ENCODE measurements around the gene LMF2.

The LMF2 gene

DNA sequence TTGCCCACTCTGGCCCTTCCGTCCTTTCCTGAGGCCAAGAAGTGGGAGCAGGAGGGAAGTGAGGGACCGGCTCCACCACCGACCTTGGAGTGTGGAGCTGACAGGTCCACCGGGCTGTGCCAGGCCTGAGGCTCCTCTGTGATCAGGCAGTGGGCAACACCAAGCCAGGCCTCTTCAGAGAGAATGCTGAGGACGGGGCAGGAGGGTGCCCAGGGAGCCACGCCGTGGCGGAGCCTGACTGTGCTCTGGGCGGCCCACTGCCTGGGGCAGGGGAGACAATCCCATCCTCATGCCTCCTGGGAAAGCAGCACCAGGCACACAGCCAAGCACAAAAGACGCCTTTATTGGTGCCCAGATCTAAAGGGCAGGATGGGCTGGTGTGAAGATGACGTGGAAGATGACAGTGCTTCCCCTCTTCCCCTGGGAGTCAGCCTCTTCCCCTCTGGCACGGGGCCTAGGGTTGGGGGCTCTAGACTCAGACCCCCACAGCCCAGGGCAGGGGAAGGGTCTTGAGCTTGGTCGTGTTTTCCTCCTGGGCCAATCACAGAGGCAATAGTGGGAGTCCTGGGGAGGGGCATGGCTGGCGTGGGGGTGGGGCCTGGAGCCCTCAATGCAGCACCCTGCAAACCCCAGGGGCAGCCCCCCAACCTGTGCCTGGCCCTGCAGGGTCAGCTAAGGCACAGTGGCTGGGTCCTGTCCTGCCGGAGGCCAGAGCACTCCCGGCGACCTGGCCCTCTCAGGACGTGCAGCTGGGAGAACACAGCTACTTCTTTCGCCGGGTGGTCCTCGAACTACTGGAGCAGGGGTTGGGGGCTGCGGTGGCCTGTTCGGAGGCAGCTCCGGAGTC is 4.7 kb downstream of the LMF2 start:
- DNase-seq = no peak

DNA sequence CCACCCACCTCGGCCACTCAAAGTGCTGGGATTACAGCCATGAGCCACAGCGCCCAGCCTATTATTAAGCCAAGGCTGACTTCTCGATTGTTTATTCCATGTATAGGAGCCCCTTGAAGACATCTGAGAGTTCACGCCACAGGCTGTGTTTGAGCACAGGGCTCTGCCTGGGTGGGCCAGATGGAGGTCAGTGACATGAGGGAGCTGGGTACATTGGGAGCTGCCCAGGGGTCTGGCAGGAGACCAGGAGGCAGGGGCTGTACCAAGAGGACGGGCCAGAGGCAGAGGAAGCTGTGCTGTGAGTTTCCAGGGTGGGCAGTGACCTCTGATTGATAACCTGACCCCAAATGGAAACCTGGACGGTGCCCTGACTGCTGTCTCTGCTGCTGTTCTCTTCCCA is 5.4 kb downstream of the LMF2 start:
- DNase-seq = no peak

- no peak for DNase-seq
Observed at GRCh38 chr22:50500452-50500851, 7.0 kb downstream of the LMF2 start.

DNA sequence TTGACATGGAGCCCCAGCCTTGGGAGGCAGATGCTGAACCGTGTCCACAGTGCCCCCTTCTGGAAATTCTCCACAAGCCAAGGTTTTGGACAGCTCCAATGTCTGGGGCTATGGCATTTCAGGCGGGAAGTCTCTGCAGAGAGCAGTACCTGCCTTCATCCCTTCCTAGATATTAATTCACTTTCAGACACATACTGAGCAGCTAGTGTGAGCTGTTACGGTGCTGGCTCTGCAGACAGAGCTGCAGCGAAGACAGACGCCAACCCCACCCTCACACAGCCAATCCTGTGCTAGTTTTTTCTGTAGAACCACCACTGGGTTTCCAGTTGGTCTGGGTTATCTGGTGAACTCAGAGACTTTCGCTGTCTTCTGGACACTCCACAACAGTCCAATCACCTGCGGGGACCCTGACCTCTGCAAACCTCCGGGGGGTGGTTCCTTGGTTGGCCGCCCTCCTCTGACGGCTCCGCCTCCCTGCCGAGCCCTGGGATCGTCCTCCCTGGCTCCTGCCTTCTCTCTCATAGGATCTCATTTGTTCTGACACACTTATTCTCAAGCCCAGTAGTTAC is 9.1 kb downstream of the LMF2 start:
- no peak for DNase-seq

GRCh38 chr22:50497093-50497492 is 10.4 kb downstream of the LMF2 start:
- no peak for DNase-seq

DNA sequence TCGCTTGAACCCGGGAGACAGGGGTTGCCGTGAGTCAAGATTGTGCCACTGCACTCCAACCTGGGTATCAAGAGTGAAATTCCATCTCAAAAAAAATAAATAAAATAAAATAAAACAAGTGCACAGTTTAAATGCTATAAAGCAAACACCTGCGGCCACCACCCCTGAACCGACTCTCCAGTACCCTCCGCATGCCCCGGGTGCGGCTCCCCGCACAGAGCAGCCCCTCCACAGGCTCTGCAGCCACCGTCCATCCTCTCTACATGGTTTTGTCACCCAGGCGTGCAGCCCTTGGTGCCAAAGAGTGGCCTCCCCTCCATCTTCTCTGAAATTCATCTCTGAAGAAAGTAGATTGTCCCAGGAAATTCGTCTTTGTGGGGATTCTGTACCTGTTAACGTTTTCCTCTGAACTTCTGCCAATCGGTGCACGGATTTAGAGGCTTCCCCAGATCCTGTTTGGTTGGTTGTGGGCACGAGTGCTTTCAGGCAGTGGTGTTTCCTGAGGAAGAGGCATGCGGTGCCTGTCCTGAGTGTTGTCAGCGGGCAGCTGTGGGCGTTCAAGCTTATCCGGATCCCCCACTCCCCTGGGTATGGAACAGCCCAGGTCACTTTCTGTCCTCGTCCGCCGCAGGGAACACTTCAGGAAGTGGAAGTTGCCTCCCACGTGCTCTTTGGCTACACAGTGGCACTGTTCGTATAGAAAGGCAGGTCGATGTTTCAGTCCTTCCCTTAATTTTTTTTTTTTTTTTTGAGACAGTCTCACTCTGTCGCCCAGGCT is 16.8 kb downstream of the LMF2 start:
- no peak for DNase-seq

DNA sequence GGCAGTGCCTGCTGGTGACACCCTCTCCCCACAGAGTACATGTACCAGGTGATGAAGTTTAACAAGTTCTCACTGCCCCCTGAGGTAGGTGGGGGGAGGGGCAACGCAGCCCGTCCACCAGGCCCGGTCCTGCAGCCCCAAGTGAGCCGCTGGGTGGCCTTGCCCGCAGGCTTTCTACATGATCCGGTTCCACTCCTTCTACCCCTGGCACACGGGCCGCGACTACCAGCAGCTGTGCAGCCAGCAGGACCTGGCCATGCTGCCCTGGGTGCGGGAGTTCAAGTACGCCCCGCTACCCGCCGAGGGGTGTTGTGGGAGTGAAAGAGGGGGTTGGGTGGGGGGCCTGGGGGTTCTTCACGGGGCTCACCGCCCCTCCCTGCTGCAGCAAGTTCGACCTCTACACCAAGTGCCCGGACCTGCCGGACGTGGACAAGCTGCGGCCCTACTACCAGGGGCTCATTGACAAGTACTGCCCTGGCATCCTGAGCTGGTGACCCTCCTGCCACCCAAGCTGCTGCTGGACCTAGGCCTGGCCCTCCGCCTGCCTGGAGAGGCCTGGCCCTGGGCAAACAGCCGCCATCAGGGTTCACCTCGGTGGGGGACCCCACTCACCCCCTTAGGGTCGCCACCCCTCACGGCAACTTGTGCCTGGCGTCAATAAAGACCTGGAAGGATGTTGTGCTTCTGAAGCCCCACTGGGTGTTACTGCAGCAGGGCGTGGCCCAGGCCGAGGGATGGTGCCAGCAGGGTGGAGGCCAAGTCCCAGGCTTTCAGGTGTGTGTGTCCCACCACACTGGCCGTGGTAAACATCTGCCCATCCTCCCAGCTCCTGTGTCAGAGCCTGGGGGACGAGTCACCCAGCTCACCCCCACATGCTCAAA is 17.9 kb downstream of the LMF2 start:
- no peak for DNase-seq

GRCh38 chr22:50488886-50489285 is 18.6 kb downstream of the LMF2 start:
- DNase-seq = no peak

GRCh38 chr22:50488006-50488677 is 19.4 kb downstream of the LMF2 start:
- no peak for DNase-seq

DNA sequence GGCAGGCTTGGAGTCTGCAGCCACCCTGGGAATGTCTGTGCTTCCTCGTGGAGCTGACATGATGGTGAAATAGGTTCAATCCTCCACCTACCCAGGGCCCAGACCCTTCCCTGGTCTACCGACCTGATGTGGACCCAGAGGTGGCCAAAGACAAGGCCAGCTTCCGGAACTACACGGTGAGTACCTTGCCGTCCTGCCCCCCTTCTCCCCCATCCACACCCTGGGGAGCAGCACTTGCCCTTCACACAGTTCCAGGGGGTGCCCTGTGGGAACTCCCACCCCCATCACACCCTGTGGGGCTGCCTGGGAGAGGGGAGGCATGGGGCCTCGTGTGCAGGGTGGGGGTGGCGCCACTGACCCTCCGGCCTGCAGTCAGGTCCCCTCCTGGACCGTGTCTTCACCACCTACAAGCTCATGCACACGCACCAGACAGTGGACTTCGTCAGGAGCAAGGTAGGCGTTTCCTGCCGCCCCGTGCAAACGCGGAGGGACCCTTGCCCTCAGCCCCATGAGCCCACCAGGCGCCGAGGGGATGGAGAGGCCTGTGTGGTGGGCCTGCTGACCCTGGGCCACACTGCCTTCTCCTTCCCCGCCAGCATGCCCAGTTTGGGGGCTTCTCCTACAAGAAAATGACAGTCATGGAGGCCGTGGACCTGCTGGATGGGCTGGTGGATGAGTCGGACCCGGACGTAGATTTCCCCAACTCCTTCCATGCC is 20.1 kb downstream of the LMF2 start:
- no peak for DNase-seq

DNA sequence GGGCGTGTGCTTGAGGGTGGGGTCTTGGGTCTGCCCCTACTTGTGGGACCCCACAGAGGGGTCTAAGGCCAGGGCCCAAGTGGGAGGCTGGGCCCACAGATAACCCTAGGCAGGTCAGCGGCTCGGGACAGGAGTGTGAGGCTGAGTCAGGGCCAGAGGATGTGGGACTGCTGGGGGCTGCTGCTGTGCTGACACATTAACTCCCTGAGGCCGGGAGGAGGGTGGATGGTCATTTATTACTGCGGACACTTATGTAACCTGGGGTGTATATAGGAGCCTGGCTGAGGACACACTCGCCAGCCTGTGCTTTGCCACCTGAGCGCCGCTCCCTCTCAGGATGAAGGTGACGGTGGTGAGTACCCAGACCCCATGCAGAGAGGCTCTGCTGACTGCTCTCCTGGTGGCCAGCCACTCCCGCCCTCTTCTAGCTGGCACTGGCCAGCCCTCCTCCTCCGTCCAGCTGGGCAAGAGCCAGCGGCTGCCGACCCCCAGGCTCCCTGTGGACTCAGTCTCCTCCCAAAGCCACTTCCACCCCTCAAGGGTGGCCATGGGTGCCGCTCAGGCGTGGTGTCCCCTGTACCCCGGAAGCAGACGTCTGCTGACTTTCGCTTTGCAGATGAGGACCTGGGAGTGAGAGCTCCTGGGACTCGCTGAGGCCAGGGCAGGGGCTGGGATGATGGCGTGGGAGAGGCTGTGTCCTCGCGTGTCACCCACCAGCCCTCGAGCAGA is 20.8 kb downstream of the LMF2 start, which contains the start of gene MIOX:
MIOX (plus strand) TSS at position 299 of the 729 bp plus-strand sequence; CDS start at position 338, 39 bp downstream.
- DNase-seq = no peak

DNA sequence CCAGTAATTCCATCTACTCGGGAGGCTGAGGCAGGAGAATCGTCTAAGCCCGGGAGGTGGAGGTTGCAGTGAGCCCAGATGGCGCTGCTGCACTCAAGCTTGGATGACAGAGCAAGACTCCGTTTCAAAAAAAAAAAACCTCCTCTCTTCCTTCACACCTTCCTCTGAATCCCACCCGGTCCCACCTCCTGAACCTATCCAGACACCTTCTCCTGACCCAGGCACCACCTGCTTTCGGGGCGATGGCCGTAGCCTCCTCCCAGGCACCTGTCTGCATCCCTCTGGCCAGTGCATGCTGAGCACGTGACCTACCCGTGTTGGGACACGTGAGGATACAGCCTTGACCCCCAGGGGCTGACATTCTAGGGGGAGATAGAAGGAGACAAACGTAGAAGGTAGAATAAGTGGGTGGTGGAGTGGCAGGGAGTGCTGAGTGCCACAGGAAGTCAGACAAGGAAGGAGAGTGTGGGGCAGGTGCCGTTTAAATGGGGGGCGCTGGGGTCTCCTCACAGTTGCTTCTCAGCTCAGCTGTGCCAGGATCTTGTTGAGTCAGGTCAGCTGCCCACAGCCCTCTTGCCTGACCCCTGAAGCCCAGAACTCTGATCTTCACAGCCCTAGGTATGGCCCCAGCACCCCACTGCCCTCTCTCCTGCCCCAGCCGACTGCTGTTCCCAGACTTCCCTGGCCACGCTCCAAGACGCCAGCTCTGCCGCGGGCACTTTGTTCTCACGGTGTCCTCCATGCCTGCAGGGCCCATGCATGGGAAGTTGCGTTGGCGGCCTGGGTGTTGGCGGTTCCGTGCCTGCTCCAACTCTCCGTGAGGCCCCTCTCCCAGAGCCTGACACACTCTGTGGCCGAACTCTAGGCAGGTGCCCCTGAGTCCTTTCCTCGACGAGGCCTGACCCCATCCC is 22.0 kb downstream of the LMF2 start:
- DNase-seq = no peak

GRCh38 chr22:50483977-50484853 is 23.3 kb downstream of the LMF2 start:
- DNase-seq = no peak

DNA sequence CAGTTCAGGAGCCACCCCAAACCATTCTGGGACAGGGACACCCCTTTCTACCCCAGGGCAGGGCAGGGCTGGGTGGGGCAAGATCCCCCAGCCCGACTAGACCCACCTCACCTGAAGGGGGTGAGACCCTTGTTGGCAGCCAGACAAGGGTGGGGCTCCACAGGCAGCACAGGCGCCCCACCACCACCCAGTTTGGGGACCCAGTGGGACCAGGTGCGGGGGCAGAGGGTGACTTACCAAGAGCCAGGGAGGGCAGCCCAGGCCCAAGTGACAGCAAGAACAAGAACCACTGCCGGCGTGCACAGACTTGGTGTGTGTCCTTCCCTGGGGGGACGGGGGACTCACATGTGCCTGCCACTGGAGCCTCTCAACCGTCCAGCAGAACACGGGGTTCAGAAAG is 23.9 kb downstream of the LMF2 start:
- no peak for DNase-seq

DNA sequence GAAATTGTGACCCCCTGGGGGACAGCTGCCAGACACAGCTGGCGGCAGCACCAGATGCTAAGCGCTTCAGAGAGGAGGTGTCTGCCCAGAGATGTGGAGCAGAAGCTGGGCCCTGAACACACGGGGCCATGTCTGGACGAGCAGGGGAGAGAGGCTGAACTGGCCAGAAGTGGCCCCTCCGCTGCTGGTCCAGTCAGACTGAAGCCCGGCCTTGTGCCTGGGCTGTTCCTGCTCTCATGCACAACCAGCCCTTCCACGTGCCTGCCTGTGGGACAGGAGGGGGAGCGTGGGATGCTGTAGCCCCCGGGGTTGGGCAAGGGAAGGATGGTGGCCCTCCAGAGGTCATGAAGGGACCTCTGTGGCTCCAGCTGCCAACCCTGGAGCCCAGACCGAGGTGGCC is 24.4 kb downstream of the LMF2 start:
- DNase-seq = no peak

DNA sequence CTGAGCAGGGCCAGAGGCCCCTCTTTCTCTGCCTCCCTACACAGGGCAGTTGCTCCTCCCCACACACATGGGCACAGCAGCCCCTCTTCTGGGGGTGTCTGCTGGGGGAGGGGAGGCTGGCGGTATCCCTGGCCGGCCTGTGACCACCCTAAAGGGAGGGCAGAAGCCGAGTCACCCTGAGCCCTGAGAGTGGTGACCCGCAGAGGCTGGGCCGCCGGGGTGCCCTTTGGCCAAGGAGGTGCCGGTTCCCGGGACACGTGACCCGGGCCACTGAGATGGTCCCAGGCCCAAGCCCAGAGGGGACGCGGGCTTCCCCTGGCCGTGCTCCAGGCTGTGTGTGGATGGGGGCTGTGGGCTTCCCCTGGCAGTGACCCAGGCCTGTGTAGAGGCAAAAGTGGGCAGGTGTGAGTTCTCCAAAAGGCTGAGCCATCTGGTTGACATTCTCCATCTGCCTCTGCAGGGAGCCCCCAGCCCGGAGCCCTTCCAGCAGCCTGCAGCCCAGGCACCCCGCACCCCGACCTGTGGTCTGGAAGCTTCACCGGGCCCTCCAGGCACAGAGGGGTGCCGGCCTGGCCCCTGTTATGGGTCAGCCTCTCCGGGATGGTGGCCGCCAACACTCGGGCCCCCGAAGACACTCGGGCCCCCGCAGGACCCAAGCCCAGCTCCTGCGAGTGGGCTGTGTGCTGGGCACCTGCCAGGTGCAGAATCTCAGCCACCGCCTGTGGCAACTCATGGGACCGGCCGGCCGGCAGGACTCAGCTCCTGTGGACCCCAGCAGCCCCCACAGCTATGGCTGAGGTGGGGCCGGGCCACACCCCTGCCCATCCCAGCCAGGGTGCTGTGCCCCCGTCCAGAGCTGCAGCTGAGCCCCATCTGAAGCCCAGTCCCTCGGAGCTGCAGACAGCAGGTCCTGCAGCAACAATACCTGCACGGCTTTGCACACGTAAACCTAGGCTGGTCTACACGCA is 25.1 kb downstream of the LMF2 start:
- DNase-seq = no peak

DNA sequence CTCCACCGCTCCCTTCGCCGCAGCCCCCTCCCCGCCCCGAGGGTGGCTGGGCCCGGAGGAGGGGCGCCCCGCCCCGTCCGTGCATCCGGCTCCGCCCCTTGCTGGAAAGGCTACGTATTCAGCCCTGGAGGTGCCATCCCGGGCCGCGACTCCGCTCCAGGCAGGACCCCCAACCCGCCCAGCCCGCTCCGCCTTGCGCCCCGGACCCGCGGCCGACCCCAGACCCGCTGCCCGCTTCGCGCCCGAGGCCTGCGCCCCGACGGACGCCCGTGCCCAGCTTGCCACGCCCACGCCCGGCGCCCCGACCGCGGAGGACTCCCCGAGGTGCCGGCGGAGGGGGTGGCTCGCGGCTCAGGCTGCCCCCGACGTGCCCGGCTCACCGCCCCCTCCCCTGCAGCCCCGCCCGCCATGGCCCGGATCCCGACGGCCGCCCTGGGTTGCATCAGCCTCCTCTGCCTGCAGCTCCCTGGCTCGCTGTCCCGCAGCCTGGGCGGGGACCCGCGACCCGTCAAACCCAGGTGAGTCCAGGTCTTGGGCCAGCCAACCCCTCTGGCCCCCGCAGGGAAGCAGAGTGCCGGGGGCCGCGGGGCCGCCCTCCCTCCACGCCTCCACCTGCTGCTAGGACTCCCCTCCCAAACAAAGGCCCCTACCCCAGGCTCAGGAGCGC is 25.9 kb downstream of the LMF2 start, which contains the start of gene ADM2:
ADM2 (plus strand) TSS at position 104 of the 667 bp plus-strand sequence; CDS start at position 409, 305 bp downstream.
- no peak for DNase-seq

Data from cortex of kidney (tissue), 1 donor.